Superior temporal gyrus (tissue), 1 donor: ENCODE results near the gene STAB1.

Experiments used
- DNase-seq: peaks from one replicate; pipeline ENCODE4 v3.0.0-alpha.2; 2016; ENCODE audit errors: extremely low spot score

Gene STAB1

DNA sequence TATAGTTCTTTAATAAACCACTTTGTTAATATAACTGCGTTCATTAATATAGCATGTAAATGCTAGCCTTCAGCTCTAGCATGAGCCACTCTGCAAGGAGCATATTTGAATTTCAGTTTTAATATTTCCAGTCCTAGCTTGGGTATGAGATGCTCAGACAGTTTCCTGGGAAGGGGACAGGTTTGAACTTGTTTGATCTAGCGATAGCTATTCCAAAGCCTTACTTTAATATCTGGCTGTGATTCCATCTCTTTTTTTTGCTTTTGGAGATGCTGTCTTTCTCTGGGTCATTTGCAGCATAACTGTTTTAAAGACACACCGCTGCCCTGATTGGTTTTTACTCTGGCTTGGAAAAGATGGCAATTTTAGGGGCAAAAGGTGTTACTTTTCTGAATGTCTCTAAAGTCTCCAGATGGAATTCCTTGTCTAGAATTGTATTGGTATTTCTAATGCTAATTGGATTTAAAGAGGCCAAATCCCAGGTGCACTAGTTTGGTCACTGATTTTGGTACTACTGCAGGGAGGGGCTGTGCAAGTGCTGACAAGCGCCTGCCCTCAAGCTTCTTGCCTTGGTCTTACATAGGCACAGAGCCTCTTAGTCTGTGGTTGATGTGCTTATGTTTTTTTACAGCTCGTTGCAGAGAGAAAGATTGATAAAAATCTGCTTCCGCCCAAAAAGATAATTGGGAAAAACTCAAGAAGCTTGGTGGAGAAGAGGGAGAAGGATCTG lies 36.9 kb upstream of the STAB1 start:
- no peak for DNase-seq

DNA sequence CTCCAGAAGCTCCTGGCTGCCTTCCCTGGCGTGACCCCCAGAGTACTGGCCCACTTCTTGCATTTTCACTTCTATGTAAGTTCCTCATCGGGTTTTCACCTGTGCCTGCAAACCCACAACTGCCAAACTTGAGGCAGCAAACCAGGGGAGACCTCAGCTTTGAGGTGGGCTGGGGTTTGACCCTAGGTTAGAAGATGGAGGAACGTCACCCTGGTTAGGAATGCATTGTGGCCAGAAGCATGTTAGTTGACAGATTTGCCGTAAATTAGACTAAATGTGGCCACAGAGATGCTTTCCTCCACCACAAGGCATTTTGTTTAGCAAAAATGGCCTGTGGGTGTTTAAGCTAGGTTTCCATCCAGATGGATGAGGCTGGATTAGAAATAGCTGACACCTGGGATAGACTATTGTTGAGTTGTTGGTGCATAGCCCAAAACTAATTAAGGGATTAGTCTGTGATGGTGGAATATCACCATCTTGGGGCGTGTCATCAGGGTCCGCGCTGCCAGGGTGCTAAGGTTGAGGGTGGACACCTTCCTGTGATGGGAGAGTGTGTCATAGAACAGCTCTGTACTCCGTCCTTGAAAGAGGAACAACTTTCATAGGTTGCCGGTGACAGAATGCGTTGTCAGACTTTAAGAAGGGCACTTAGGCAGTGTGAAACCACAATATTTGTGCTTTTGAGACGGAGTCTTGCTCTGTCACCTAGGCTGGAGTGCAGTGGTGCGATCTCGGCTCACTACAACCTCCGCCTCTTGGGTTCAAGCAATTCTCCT lies 36.2 kb upstream of the STAB1 start:
- no peak for DNase-seq

DNA sequence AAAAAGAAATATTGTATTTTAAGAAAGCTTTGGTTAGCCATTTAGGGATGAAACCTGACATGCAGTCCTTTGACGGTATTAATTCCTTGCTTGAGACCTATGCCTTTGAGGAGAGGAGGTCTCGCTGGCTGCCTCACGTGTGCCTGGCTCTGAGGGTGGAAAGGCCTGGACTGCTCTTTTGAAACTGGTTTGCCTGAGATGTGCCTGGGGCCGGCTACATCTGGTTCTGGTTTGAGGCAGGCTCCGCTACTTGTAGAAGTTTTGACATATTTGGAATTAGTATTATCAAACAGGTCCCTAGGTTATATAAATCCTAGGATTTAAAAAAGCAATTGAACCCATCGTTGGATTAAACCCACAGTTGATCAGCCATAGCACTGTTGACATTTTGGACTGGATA lies 33.3 kb upstream of the STAB1 start:
- no peak for DNase-seq

DNA sequence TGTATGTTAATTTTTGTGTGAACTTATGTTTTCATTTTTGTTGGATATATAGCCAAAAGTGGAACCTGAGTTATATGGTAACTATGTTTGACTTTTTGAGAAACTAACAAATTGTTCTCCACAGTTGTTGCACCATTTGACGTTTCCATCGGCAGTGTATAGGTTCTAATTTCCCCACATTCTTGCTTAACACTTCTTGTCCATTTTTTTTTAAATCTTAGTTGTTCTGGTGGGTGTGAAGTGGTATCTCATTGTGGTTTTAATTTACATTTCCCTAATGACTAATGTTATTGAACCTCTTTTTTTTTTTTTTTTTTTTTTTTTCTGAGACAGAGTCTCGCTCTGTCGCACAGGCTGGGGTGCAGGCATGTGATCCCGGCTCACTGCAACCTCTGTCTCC lies 31.7 kb upstream of the STAB1 start:
- no peak for DNase-seq

DNA sequence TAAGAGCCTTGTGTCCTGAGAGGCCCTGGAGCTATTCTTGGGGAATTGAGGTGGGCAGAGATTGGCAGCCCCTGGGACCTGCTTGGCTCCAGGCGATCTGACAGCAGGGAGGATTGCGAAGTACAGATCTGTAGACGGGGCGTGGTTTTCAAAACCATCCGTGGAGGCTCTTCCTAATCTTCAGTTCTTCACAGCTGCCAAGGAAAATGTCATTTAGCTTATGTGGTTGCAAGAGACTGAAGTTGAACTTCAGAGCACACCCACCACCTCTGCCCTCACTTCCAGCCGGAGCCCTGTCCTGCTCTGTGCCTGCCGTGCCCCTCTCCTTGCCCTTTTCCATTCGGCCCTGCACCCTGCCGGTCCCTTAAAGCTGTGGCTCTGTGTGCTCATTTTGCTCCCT lies 26.8 kb upstream of the STAB1 start:
- DNase-seq: no peak

DNA sequence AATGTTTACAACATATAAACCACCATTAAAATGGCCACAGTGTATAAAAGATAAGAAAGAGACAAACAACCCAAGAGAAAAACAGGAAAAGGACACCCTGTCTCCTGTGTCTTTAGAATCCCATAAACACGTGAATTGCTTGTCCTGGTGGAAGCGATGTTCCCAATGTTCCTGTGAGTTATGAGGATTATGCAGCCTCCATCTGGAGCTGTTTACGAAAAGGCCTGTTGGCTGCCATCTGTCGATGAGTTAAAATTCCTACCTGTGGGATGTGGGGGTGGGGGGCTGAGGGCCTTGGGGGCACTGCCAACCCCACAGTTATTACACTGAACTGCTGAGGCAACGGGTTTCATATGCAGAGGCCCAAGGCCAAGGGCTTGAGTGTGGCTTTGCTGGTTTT lies 26.1 kb upstream of the STAB1 start:
- peak; percentile 53 for DNase-seq

DNA sequence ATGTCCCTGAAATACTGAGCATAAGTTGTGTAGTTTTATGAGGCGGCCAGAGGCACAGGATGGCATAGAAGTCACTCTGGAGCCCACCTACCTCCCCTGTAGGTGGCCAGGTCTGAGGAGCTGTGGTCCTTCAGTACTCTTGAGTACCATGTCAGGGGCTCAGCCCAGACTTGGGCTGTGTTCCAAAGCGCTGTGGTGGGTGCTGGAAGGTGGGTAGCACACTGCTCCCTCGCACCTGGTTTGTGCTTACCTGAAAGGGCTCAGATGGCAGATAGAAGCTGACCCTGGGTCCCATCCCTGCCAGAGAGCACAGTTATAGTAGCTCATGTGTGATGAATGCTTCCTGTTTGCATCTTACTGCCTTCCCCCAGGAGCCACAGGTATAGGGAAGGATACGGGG lies 24.2 kb upstream of the STAB1 start:
- DNase-seq: no peak

DNA sequence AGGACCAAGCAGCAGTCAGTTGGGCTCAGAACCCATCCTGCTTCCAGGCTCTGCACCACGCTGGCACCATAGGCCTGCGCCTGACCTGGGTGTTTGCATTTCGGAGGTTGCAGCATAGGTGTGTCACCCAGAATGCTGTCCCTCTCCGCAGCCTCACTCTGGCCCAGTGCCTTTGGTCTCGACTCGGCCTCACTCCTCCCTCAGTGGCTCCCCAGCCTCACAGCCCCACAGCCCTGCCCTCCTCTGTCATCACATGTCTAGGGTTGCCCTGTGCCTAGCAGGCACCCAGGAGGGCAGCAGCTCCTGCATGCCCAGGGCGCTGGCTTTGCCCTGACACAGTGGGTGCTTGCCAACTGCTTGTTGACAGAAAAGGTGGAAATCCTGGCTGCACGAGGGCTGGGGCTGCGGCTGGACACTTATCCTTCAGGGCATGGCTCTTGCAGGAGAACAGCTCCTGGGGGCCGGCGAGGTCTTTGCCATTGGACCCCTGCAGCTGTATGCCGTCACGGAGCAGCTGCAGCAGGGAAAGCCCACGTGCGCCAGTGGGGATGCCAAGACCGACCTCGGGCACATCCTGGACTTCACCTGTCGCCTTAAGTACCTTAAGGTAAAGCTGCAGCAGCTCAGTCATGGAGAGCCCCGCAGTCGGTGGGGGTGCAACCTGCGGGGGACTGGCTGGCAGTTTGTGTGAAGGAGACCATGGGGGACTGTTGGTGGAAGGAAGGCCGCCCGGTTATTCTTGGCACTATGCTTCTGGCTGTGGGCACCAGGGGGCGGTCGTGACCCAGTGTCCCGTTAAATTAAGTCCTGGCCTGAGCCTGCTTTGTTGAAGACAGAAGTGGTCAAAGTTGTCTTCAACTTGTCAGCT lies 23.5 kb upstream of the STAB1 start:
- DNase-seq: peak; percentile 75

DNA sequence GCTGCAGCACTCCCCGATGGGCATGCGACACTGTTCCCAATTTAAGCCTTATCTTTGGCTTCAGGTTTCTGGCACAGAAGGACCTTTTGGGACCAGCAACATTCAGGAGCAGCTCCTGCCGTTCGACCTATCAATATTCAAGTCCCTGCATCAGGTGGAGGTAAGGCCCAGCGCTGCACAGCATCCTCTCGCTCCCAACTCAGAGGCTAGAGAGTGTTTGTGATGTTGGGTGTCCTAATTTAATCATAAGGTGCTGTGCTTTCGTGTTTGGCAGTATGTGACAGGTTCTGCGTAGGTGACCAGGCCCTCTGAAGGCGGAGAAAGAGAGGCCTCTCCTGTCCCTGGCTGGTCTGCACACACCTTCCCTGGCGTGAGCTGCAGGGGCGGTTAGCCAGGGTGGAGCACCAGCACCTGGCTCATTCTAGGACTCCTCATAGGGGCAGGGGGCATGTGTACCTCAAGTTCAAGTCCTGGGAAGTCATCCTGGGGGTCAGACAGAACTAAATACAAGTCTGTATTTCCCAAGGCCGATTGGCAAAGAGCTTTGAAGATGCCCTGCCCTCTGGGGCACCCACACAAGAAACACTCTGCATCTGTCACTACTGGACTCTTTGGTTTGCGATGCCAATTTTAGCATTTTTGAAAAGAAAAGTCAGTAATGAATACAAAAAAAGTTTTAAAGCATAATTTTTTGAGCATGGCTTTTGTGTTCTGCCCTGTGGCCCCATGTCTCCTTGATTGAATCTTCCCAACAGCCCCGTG lies 22.7 kb upstream of the STAB1 start:
- DNase-seq: no peak

DNA sequence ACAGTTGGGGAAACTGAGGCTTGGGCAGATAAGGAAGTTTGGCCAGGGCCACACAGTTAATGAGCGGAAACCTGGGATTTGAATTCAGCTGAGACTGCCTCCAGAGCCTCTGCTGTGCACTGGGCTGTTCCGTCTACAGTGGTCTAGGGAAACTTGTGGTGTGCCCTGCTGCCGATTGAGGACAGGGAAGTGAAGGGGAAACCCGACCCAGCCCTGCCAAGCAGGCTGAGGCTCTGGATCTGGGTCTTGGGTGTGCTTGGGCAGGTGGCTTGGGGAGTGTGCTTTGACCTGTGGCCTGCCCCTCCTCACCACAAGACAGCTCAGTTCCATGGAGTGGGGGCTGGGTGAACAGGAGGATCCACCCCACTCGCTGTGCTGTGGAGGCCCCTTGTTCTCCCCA lies 22.1 kb upstream of the STAB1 start:
- DNase-seq: no peak

DNA sequence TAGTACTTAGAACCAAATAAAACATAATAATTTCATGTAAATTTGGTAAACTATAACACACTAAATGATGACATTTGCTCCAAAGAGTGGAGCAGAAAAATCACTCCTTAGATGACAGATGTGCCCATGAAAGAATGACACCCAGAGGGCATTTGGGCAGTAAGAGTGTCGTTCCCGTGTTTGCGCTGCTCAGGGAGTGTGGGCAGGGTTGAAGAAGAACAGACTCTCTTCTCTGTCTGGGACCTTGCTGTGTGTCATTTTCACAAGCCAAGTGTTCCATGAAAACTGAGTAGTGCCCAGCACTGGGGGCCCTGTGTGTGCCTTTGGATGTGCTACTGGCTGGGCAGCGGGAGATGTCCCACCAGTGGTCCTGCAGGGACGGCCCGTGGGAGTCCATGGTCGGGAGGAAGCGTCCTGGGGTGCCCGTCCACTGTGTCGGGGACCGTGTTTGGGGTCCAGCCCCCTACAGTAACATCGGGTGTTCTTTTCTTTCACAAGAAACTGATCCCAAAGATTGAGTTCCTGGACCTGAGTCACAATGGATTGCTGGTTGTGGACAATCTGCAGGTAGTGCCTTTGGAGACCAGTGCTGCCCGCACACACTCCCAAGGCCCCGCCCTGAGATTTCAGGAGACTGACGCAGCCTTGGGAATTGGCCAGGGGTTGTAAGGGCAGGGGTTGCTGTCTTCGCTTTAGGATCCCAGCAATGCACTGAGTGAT lies 17.9 kb upstream of the STAB1 start:
- no peak for DNase-seq

DNA sequence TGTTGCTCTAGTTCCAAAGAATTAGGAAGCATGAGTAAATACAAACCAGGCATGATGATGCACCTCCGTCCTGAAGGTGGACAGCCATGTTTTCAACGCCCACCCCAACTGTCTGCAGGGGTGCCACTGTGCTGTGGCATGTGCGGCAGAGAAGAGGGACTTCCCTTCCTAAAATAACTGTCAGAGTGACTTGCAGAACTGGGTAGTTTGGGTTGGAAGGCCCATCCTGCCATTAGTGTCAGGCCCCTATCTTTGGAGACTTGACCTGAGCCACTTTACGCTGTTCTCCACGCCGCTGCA lies 17.4 kb upstream of the STAB1 start:
- no peak for DNase-seq

DNA sequence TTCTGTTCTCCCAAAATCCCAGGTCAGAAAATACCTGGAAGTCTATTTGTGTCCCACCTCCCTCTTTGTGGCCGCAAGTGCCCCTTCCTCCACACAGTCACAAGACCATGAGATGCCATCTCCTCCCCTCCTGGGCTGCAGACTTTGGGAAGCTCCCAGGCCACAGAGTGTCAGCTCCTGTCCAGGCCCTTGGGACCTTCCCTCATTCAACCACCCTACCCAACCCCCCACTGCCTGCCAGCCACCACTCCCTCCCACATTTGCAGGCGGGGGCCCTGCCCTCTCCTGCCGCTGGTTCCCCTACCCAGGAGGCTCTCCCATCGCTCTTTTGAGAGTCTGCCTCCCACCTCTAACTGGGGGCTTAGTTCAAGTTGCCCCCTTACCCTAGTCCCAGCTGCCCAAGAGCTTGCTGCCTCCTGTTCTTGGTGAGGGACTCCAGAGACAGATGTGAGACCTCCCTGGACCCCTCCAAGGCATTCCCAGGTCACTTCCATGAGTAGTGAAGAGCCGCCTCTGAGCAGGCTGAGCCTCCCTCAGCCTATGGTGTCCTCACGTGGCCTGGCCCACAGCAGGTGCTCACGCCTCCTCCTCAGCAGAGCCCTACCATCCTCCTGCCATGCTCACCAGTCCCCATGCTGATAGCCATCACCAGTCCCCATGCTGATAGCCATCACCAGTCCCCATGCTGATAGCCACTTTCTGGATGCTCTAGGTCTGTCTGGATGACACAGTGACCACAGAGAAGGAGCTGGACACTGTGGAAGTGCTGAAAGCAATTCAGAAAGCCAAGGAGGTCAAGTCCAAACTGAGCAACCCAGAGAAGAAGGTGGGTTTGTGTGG lies 15.9 kb upstream of the STAB1 start:
- DNase-seq: no peak

DNA sequence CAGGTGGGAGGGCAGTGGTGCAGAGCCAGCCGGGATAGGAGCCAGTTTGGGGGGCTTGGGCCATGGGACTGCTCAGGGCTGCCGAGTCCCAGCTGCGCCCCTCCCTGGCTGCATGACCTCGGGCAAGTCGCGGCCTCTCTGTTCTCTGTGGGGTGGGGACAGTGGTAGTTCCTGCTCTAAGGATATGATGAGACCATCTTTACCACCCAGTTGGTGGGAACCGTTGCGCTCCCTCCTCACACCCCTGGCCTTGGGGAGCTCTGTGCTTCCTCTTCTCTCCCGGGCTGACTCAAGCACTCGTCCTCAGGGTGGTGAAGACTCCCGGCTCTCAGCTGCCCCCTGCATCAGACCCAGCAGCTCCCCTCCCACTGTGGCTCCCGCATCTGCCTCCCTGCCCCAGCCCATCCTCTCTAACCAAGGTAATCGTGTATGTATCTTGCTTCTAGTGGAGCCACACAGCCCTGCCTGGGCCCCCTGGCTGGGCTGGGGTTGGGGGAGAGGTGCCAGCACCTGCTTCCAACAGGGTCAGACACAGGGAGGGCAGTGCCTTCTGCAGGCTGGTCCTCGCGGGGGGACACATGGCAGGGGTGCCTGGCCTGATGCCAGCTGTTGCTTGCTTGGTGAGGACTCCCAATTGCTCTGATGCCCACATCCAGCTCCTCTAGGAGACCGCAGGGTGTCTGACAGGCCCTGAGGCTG lies 15.1 kb upstream of the STAB1 start:
- no peak for DNase-seq

DNA sequence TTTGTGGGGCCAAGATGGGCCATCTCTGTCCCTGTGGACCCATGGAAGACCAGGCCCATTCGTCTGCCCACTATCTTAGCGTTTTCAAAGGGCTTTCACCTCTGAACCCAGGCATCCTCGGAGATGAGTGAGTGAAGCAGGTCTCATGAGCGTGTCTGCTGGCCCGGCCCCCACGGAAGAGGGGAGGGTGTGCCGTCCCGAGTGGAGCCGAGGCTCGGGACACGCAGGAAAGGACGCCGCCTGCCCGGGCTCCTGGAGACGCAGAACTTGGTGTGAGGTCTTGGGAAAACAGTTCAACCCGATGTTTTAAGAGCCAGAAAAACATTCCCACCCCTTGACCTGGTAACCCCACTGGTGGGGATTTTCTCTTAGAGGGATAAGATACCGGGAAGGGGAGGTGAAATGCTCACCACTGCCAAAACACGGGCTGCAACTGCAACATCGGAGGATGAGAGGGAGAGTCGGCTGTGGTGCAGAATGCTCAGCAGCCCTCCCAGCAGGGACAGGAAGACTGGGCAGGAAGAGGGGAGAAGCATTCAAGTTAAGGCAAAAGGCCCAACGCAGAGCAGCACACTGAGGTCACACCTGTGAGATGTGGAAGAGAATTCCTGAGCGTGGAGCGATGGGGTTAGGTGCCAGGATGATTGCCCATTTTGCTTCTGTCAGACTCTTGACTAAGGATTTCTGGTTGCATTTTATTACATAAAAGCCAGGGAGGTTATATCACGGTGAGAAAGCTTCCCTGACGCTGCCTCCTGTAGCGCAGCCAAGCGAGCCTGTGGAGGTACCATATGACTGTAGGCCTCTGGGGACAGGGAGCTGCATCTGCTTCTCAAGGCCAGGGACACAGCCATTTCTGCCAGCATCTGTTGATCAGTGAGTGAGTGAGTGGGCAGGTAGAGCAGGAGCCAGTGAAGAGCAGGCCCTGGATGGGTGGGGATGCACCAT lies 14.1 kb upstream of the STAB1 start:
- peak; percentile 44 for DNase-seq

DNA sequence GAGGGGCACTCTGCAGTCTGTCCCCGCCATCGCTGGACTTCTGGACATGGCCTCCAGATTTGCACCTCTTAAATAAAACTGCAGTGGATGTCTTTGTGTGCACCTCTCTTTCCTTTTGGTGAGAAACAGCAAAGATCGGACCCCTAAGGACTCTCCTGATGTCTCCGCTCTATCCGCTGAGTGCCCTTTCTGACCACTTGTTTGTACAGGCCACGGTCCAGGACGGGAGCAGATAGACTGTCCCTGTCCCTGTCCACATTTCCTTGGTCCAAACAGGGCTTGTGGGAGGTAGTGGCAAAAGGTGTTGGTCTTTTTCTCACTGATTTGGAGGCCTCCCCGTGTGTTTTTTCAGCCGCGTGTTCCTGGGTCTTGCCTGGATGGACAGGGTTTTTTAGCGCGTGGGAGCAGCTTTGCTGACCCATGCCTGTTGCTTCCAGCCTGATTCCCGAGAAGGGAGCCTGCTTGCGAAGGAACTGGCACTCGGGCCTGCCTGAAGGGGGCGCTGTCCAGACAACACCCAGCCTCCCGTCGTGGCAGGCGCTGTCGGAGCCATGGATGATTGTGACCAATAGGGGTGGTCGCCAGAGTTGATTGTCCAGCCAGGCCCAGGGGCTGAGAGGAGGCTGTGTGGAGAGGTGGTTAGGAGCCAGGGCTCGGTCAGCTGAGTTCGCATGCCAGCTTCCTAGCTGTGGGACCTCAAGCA lies 13.2 kb upstream of the STAB1 start:
- DNase-seq: no peak

DNA sequence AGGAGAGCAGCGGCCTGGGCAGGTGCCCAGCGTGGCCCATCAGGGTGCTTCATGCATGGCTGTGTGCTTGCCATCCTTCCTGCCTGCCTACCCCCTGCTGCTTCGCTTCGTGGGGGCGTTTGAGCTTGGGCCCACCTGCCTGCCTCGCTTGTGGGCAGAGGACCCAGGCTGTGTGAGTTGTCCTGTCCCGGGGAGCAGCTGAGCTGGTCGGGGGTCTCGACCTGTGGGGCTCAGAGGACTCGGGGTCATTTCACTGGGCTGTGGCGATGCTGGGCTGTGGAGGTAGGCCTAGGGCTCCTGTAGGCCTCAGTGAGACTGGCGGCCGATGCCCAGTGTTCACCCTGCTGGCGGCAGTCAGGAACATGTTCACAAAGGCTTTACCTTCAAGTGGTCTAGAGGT lies 12.1 kb upstream of the STAB1 start:
- DNase-seq: no peak
